HG03565 (cell line): ENCODE results near the gene TAS2R1.

Experiments
- ATAC-seq: cut with Tn5 transposase; IDR thresholded peaks from one replicate; pipeline ENCODE4 v1.9.1; 2021; ENCODE audit warnings: mild to moderate bottlenecking, moderate library complexity; ENCODE audit not compliant: unreplicated experiment

The TAS2R1 gene, protein sequence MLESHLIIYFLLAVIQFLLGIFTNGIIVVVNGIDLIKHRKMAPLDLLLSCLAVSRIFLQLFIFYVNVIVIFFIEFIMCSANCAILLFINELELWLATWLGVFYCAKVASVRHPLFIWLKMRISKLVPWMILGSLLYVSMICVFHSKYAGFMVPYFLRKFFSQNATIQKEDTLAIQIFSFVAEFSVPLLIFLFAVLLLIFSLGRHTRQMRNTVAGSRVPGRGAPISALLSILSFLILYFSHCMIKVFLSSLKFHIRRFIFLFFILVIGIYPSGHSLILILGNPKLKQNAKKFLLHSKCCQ

DNA sequence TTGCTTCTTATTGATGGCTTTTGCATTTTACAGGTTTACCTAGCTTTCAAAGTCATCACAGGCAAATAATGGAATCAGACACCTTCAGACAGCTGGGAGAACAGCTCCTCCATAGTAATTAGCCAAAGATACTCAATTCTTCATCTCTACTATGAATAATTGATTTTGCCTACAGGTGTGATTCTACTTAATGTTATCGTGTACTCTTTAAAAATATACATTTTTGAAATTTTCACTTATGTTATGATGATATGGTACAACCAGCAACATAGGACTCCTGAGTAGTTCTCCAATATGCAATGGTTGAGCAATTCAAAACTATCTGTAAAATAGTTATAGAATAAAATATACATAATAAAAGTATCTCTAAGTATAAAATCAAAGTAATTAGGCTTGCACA, at the start of gene TAS2R1:
TSS of gene TAS2R1 (minus strand) at position 101 of the 400 bp plus-strand sequence. CDS start 319 bp downstream, outside the sequence.
- no peak for ATAC-seq

DNA sequence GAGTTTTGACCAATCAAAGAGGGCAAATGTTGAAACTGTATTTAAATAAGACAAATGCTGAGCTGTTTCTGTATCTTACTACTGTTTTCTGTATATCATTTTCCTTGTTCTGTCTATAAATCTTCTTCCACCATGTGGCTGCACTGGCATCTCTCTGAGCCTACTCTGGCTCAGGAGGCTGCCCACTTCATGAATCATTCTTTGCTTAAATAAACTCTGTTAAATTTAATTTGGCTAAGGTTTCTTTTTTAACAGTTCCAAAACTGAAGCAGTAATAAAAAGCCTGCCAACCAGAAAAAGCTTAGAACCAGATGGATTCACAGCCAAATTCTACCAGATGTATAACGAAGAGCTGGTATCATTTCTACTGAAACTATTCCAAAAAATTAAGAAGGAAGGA, 40.2 kb upstream of the TAS2R1 start:
- ATAC-seq: no peak

DNA sequence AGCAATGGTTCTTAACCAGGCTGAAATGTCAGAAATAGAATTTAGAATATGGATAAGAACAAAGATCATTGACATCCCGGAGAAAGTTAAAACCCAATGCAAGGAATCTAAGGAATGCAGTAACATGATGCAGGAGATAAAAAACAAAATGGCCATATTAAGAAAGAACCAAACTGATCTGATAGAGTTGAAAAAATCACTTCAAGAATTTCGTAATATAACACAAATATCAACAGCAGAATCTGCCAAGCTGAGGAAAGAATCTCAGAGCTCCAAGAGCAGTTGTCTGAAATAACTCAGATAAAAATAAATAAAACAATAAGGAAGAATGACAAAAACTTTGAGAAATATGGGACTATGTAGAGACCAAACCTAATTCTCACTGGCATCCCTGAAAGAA, 37.8 kb upstream of the TAS2R1 start:
- ATAC-seq: no peak

DNA sequence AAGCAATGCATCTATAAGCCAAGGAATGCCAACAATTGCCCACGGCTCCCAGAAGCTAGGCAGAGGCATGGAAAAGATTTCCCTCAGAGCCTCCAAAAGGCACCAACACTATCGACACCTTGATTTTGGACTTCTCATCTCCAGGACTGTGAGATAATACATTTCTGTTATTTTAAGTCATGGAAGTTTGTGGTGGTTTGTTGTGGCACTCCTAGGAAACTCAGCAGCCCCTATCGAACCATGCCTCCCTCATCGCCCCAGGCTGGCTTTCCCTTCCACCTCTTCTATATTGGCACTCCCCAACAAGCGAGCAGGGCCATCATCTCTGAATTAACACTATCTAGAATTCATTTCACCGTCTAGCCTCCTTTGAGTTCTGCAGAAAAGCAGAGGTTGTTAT, 33.7 kb upstream of the TAS2R1 start:
- no peak for ATAC-seq

DNA sequence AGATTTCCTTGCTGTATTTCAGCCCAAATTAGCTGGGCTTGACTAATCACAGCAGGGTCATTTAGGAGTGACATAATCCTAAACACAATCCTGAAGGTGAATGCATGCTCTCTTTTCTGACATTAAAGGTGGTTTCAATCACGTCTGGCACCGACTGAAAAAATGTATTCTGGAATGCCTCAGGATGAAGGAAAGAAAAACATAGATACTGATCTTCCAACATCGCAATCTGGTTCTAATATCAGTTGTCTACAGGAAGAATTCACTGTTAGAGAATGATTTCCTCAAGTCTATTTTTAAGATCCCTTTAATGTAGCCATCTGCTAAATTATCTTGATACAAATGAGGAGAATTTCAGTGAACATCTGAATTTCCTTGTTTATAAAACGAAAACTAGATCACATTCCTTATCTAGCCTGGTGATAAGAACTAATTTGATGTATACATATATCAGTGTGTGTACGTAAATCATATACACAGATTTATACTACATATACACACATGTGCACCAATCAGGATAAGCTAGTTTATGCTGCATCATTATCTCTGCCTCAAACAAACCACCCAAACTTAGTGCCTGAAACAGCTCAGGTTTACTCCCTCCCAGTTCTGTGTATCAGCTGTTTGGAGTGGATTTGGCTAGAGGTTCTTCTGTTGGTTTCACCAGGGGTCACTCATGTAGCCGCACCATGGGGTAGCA, 31.3 kb upstream of the TAS2R1 start:
- no peak for ATAC-seq

DNA sequence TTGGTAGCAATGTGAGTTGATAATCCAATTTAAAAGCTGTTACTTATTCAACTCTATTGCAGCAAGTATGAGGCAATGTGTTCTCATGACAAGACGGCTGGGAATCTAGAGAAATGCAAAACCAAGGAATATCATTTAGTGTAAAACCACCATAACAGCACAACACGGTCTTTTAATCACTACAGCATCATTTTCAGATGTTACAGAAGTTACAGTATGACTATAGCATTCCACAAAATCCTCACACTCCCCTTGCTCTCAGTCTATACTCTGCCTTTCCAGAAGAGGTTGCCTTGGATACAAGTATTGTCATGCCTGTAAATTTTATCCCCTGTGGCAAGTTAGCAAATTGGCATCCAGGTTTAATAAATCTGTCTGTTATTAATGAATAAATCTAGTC, 28.6 kb upstream of the TAS2R1 start:
- no peak for ATAC-seq

DNA sequence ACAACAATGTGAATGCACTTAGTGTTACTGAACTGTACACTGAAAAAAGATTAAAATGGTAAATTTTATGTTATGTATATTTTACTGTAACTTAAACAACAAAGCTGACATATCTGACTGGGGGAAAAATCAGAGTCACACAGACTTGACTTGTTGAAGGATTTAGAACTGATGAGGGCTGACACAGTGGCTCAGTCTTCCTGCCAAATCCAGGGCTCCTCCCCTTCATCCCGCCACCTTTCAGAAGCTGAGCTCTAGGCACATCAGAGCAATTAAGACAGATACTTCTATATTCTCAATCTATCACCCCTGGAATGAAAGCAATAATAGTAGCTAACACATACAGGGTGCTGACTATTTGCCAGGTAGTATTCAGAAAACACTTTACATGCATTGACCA, 27.7 kb upstream of the TAS2R1 start:
- ATAC-seq: no peak

DNA sequence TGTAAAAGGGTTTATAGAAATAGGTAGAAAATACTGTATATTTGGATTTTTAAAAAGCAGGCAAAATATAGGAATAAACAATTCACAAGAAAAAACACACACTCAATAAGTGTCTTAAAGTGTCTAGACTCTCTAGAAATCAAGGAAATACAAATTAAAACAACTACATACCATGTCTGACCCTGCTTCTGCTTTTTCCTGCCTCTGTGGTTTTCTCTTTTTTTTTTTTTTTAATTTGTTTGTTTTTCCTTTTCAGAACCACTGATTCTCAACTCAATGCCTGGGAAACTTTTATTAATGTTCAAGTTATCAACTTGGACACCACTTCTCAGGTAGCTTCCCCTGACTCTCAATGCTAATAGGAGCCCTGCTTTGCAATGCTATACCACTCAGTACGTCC, 25.5 kb upstream of the TAS2R1 start:
- ATAC-seq: no peak

DNA sequence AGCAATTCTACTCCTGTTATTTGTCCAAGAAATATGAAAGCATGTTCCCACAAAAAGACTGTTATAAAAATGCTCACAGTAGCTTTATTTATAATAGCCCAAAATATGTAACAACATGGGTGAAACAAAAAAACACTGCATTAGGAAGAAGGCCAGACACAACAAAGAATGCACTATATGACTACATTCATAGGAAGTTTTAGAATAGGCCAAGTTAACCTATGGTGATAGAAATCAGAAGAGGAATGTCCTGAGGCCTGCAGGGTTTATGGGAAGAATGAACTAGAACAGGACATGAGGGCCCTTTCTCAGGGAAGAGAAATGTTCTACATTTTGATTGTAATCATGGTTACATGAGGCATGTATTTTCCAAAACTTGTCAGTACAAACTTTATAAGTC, 24.7 kb upstream of the TAS2R1 start:
- no peak for ATAC-seq

DNA sequence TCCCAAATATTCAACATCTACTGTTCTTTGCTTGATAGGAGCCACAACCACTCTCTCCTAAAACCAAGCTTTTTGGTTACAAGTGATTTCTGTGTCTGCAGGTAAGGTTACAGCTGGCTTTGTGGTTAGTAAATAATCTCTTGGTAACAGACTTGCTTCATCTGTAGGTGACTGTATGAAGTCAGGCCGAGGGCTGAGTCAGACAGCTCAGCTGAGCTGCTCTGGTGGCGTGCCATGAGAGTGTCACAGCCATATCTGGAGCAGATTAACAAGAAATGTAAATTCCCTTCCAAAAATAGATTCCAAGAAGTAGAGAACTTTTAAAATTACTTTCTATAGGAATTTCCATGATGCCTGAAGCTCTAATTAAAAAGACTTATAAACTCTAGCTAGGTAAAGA, 23.7 kb upstream of the TAS2R1 start:
- peak; percentile 96 for ATAC-seq

DNA sequence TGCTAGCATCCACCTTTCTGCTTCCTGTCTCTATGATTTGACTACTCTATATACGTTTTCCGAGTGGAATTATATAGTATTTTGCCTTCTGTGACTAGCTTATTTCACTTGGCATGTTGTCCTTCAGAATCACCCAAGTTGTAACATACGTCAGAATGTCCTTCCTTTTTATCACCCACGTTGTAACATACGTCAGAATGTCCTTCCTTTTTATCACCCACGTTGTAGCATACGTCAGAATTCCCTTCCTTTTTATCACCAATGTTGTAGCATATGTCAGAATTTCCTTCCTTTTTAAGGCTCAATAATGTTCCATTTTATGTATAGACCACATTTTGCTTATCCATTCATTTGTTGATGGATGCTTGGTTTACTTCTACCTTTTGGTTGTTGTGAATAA, 22.9 kb upstream of the TAS2R1 start:
- ATAC-seq: no peak

DNA sequence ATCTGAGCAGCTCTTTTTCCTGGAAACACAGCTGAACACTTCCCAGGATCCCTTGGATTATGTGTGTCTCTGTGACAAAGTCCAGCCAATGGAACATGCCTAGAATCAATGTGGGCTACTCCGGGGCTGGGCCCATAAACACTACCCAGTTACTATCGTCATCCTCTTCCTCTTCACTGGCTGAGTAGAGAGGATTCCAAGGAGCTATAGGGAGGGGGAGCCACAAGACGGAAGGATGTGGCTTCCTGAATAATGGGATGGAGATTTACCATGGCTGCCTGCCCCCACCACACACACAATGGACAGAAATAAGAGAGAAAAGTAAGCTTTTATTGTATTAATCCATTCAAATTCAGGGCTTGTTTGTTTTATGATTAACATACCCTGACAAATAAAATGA, 22.1 kb upstream of the TAS2R1 start:
- ATAC-seq: no peak

DNA sequence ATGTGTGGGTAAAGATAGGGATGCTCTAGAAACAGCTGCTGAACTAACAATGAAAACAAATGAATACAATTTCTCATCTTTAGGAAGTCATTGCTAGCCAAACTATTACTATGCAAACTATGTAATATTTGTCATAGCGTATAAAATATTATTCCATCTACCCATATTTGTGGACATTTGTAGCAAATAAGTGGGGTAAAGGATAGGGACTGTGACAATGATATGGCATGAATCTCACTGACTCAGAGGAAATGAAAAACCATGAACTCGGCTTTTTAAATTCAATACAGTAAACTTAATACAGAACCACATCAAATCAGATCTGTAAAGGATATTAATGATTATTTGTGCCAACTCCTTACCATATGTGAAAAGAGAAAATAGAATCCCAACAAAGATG, 16.7 kb upstream of the TAS2R1 start:
- no peak for ATAC-seq

DNA sequence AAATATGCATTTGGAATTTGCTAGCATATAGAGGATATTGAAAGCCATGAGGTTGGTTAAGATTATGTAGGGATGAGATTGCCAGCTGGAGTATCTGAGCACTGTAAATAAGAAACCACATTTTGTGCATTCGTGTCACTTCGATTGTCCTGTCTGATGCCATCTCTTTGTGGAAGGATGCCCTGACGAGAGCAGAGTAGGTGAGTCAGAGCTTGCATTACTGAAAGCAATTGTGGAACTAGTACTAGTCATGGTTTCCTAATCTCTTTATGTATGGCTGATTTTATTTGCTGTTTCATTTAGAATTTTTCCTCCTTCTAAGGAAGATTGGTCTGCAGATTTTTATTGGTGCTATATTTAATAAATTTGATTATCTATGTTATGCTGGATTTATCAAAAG, 14.5 kb upstream of the TAS2R1 start:
- no peak for ATAC-seq

DNA sequence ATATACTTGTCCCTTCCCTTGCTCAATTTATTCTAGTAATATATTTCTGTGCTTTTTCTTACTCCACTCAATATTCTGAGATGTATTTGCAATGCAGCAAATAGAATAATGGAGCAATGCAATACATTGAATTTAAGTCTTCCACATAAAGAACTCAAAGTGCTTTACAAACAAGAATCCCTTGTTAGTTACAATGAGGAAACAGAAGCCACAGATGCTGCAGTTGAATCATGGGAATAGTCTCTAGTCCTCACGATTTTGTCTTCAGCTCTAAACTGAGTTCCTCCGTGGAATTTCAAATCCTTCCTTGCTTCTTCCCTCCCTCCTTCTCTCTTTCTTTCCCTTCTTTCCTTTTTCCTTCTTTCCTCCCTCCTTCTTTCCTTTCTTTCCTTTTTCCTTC, 12.5 kb upstream of the TAS2R1 start:
- no peak for ATAC-seq

DNA sequence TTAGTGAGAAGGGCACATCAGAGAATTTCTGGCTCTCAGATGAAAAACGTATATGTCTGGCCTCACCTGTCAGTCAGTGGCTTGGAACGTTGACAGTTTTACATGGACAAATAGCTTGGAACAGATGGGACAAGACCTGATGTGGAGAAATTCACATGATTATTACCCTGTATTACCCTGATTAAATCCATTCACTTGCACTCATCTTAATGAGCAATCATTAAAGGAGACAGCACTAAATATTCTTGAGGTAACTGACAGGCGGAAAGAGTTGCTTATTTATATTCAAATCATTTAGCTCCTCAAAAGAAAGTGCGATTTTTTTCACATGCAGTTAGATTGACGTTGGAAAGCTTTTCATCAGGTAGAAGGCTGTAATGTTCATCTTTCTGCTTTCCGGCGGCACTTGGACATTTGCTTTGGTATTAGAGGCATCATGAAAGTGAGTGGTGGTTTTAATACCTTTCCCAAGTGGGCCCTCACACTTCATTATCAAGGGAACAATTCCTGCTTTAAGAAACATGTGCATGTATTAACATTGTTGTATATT, 11.7 kb upstream of the TAS2R1 start:
- ATAC-seq: no peak

DNA sequence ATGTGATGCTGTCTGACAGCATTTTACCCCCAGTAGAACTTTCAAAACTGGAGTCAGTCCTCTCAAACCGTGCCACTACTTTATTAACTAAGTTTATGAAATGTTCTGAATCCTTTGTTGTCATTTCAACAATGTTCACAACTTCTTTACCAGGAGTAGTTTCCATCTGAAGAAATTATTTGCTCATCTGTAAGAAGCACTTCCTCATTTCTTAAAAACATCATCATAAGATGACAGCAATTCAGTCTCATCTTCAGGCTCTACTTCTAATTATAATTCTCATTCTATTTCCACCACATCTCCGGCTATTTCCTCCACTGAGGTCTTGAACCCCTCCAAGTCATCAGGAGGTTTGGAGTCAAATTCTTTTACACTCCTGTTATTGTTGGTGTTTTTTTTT, 2.3 kb upstream of the TAS2R1 start:
- ATAC-seq: no peak

DNA sequence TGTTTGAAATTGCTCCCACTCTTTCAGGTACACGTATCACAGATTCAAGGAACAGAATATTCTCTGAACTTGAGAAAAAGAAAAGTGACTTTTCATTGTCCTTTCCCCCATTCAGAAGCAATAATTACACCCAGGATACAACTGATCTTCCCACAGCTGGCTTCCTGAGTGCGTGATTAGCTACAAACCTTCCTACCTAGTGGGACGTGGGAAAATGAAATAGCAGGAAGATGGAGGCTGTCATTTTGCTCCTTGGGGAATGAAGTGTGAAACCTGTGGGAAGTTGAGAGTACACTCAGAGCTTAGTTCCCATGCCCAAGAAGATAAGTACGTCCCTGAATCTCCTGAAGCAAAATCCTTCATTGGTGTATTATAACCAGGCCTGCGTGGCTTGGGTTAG, 2.6 kb downstream of the TAS2R1 start:
- ATAC-seq: no peak

DNA sequence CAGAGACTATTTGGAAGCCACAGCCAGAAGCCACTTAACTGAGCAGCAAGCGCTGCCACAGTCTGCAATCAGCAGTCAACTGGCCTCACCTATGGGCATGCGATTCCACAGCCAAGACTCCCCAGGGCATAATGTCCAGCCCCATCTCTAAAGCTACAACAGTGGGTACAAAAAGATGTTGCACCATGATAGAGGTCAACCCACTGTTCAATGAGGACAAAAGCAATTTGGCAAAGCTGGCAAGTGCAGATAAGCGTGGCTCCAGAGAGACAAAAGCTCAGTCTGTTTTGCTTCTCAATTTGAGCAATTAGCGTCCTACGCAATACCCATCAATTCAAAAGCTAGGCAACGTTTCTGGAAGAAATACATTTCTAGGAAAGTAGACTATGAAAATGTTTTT, 3.2 kb downstream of the TAS2R1 start:
- ATAC-seq: no peak

DNA sequence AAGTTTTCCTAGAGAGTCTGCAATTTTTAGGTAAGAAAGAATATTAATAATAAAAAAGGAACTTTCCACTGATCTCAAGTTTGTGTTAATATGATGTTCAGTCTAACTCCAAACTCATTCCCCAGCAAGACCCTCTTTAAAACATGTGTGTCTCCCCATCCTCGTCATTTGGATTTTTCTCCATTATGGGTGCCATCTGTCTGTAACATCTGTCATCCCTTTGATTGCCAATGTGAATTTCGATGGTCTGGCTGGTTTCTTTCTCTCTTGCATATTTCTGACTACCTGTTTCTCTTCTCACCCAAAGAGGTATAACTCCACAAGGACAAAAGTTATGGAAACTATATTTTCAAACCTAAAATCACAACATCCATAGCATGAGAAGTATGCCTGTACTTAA, 4.4 kb downstream of the TAS2R1 start:
- ATAC-seq: no peak

DNA sequence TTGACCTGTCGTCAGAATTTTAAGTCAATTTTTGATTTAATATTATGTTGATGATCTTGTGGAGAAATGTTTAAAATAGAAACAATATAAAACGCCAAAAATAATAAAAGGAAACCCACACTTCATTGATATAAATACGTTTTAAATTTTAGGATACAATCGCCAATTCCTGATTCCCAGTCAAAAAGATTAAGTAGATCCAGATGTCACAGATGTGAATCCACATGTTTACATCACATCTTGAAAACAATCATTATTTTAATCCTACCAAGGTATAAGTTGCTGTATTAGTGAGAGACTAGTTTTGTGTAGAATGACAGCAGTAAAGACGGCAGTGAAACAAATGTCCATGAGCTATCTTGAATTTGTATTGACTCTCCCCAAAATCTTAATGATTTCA, 4.9 kb downstream of the TAS2R1 start:
- no peak for ATAC-seq

DNA sequence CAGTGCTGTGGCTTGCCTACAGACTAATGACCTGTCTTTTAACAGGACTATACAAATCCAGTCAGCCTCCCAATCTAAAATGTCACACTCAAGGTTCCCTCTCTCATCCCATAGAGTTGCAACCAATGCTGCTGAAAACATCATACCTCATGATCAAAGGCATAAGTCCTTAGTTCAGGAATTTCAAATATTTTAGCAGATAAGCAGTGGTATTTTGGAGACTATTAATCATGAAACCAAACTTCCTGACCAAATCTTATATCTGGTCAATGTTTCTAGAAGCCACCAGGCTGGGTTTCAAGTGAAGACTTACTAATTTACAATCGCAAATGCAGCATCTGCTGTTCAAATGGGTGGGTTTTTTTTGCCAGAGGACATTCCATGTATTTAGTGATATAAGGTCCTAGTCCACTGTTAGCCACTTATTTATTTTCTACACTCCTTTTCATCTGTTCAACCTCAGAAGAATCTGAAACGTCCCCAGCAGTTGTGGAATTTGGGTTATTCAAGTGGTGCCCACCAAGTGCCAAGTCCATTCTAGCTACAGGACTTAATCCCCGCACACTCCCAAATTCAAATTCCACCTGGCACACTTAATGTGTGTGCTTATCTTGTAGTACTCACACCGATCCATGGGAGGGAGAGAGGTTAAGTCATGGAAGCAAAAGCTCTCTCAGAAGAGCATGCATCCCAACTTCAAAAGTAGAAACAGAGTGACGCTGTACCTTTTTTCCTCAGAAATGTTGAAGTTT, 5.8 kb downstream of the TAS2R1 start:
- no peak for ATAC-seq
